Fibroblast of mammary gland (primary cell): Measurements from ENCODE around the gene CENPP.
A peak's percentile ranks its signal among the peaks of the same experiment; 100 is the strongest.

Experiments used
- DNase-seq: peaks from one replicate; pipeline ENCODE4 v3.0.0-alpha.2; 2010; ENCODE audit warnings: low read depth
- H3K4me3 ChIP-seq: 2 replicates; pipeline ENCODE4 v1.5.1; 2011; ENCODE audit warnings: low read depth, mild to moderate bottlenecking, low read length, moderate library complexity; ENCODE audit not compliant: control insufficient read depth
- CTCF ChIP-seq: conservative IDR thresholded peaks from 2 replicates; pipeline ENCODE4 v1.5.1; 2011; ENCODE audit warnings: low read depth, low read length, inconsistent platforms; ENCODE audit not compliant: control insufficient read depth, insufficient read depth

The CENPP gene

DNA sequence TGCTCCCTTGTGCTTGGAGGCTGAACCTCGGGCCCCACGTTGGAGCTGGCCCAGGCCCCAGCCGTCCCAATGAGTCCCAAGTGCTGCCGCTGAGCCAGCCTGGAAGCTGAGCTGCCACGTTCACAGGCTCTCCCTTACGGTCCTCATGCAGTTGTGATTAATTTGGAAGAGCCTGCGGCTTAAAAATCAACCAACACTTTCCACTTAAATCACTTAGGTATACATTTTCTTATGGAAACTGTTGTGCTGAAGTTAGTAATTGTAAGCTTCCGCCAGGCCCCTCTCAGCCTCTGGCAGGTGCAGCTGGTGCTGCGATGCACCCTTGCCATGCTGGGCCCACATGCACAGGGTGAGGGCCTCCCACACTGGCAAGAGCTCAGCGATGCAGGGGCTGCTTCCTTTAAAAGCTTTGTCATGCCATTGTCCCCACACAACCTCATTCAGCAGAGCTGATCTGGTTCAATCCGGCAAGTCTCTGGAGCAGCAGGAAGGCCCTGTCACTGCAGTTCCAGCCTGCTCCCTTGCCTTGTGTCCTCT, 283.2 kb downstream of the CENPP start:
- TF ChIP-seq CTCF = no peak
- no peak overlapping the region for H3K4me3 ChIP-seq
- peak; percentile 33 for DNase-seq

GRCh38 chr9:92610470-92611420, 285.0 kb downstream of the CENPP start:
- TF ChIP-seq CTCF = no peak
- peak; percentile 60 for DNase-seq
- no peak overlapping the region for H3K4me3 ChIP-seq

- TF ChIP-seq CTCF = no peak
- no peak for DNase-seq
Measured at GRCh38 chr9:92611621-92612285, 286.0 kb downstream of the CENPP start.

DNA sequence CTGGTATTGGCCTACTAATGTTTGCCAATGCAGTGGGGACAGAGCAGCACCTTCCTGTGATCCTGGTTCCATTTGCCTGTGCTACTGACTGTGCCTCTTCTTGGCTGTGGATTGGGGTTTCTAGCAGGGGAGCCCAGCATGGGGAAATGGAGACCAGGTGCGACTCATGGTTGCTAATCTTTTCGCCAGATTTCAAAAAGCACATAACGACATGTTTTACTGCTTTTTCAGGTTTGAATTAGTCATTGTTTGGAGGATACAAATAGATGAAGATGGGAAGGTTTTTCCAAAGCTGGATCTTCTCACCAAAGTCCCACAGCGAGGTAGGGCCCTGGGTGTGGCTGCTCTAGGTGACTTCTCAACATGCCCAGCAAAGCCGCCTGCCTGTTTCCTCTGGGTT, 286.5 kb downstream of the CENPP start:
- no peak overlapping the region for H3K4me3 ChIP-seq
- DNase-seq = no peak
- no peak for TF ChIP-seq CTCF

More at GRCh38 chr9:92611621-92612285, 286.0 kb downstream of the CENPP start:
- no peak overlapping the region for H3K4me3 ChIP-seq

DNA sequence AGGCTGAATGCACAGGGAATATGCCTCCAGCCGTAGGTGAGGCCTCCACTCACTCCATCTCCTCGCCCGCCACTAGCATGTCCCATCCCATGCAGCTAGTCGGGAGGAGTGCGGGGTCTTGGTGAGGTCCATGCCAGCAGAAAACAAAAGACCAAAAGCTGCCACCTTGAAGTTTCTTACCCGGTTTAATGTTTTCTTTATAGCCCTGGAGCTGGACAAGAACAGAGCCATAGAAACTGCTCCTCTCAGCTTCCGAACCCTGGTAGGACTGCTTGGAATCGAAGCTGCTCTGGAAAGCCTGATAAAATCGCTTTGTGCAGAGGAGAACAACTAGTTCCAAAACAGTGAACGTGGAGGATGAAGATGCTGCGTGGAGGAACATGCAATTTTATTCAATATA, 287.1 kb downstream of the CENPP start:
- no peak overlapping the region for H3K4me3 ChIP-seq
- TF ChIP-seq CTCF = no peak
- DNase-seq = no peak

DNA sequence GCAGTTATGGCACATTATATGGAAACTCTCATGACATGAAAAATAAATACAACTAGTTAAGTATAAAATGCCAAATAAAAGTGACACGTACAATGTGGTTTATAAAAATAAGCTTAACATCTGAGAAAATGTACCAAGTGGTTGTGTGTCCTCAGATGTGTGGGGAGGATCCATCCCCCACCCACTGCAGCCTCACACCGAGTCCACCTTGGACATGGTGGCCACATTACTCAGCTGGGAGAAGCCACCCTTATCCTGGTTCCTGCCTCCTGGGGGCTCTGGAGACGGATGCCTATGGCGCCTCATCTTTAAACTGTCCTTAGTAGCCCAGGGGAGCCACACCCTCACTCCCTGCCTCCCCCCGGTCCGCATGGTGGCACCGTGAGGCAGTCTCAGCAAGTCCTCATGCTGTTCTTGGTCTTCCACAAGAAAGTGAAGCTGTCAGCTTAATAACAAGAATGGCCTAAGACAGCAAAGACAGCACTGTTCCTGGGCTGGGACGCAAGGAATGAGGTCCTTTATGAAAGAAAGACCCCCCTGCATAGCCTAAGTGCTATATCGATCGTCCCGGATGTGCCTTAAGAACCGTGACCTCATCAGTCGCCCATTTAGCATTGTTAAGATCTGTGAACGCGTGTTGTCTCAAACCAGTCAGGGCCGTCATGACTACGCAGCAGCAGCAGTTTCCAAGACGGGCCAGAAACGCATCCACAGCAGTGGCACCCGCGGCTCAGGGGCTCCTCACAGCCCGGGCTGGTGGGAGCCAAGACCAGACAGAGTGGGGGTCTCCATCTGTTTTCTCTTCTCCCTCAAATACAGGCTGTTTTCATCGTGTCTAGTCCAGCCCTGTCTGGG, 287.7 kb downstream of the CENPP start:
- no peak overlapping the region for H3K4me3 ChIP-seq
- no peak for DNase-seq
- TF ChIP-seq CTCF = no peak
